Heart left ventricle (tissue), 16 donors: ENCODE data around the gene SGPL1. TPM values are rescaled to one million over a fixed set of nuclear protein-coding genes. Genes with fewer than 3 reads are reported as not detected.
"Not testable (repeated sequence)": the region's sequence is repeated elsewhere in the genome, so short reads cannot be mapped to it uniquely, and the experiment has no call there.

ENCODE experiments used
- ATAC-seq, 4 donors: fragments of 200-7000 bp; cut with Tn5 transposase; one replicate each; pipeline ENCODE4 v1.9.1; 2020 to 2022; ENCODE audit warnings: moderate library complexity in 4 of 4, mild to moderate bottlenecking in 3 of 4, moderate number of reproducible peaks in 1 of 4
- DNase-seq, 5 donors: peaks; one replicate each; pipeline ENCODE4 v3.0.0-alpha.2; 2020
- H3K27ac ChIP-seq, 12 donors: fragments of 200-600 bp; sonication (generic) in 4 of 12; one replicate each; pipeline versions ENCODE4 v1.5.0 to v1.8.0; 2016 to 2022; ENCODE audit warnings: mild to moderate bottlenecking in 2 of 12
- H3K27me3 ChIP-seq, 9 donors: fragments of 200-600 bp; sonication (generic) in 2 of 9; one replicate each; pipeline versions ENCODE4 v1.5.1 to v1.8.0; 2016 to 2022; ENCODE audit warnings: mild to moderate bottlenecking in 3 of 9
- H3K36me3 ChIP-seq, 9 donors: fragments of 200-600 bp; sonication (generic) in 2 of 9; one replicate each; pipeline versions ENCODE4 v1.5.0 to v1.8.0; 2018 to 2022; ENCODE audit warnings: mild to moderate bottlenecking in 2 of 9
- H3K4me1 ChIP-seq, 12 donors: fragments of 200-600 bp; sonication (generic) in 4 of 12; one replicate each; pipeline versions ENCODE4 v1.5.0 to v1.8.0; 2016 to 2022; ENCODE audit warnings: mild to moderate bottlenecking in 3 of 12
- H3K4me3 ChIP-seq, 12 donors: fragments of 200-600 bp; sonication (generic) in 4 of 12; one replicate each; pipeline versions ENCODE4 v1.5.0 to v1.8.0; 2017 to 2022; ENCODE audit warnings: mild to moderate bottlenecking in 9 of 12, moderate library complexity in 4 of 12
- H3K9me3 ChIP-seq, 12 donors: fragments of 200-600 bp; sonication (generic) in 4 of 12; one replicate each; pipeline versions ENCODE4 v1.5.0 to v1.8.0; 2016 to 2022; ENCODE audit warnings: mild to moderate bottlenecking in 1 of 12
- CTCF ChIP-seq, 12 donors: fragments of 200-600 bp; sonication (generic) in 4 of 12; IDR thresholded peaks; one replicate each; pipeline versions ENCODE4 v1.5.0 to v1.8.0; 2018 to 2022; ENCODE audit warnings: antibody characterized with exemption in 12 of 12, mild to moderate bottlenecking in 5 of 12
- POLR2A ChIP-seq, 2 donors: fragments of 450-650 bp; IDR thresholded peaks; one replicate each; pipeline ENCODE4 v1.6.1; 2017; ENCODE audit warnings: antibody characterized with exemption in 2 of 2, mild to moderate bottlenecking in 2 of 2, moderate library complexity in 2 of 2
- WGBS, 4 donors: extraction: QIAGEN DNeasy Blood & Tissue Kit in 2 of 4; methylation state at CpG; one replicate each; pipeline versions ENCODE4 v1.1.5 to v1.1.7; 2013 to 2018; 5-methylcytosine and 5-hydroxymethylcytosine counted together
- intact Hi-C, 10 donors: fragments of 100-400 bp; cut with DNase I; formaldehyde crosslinking; loops; one replicate each; pipeline versions ENCODE4 v1.11.1 to v1.14.2; 2022
- polyA plus RNA-seq, 2 donors: library from polyadenylated mRNA; stranded (reverse); fragments of 200-250 nt; gene quantifications; one replicate each; pipeline ENCODE4 v1.2.3, GENCODE V29; 2013
- total RNA-seq, 9 donors: library from RNA; depleted of rRNA in 2 of 9; stranded (reverse); fragments of >200 nt in 2 of 9; fragmentation: NEBNext Ultra II Directional in 3 of 9; extraction: Animal tissue kit (Norgen Biotek cat#: 25700) in 3 of 9; gene quantifications; one replicate each; pipeline versions ENCODE4 v1.1.0 to v1.2.4, GENCODE V29; 2016 to 2023
- donor health status: ischemic (EF 13 %, LVEDD 7.1; RV severe dilation, severe dysfunction).
- donor health status: healthy with polysubstance abuse.
- donor health status: DM: no; HTN: yes; CAD: no.
- donor health status: DM: no; HTN: no; CAD: no.
- donor health status: ischemic (EF 25% LVEDD 6.9; RV normal size, moderate dysfunction).
- donor health status: ischemic (EF 25% LVEDD 5.7; RV mildly dilated, moderate dysfunction).
- donor health status: healthy.
- donor health status: DM: yes; HTN: yes; CAD: no.
- donor health status: ischemic (EF 35%, LVEDD 5.7; RV mildly dilated, moderate dysfunction).
- donor health status: nonischemic (EF 11% LVEDD 7.7; RV severe dilation, severe dysfunction).
- donor health status: DM: yes; HTN: yes; CAD: no.
- donor health status: PGD.
- donor health status: ischemic (EF 29% LVEDD 5.4; RV normal size, mild dysfunction).
- donor health status: nonischemic (EF 23%, LVEDD 6.1; RV moderate dilation, normal function).

The SGPL1 gene
- total and polyA plus RNA-seq, 11 donors = 2.9 to 32.3 (median 11.4) TPM

DNA sequence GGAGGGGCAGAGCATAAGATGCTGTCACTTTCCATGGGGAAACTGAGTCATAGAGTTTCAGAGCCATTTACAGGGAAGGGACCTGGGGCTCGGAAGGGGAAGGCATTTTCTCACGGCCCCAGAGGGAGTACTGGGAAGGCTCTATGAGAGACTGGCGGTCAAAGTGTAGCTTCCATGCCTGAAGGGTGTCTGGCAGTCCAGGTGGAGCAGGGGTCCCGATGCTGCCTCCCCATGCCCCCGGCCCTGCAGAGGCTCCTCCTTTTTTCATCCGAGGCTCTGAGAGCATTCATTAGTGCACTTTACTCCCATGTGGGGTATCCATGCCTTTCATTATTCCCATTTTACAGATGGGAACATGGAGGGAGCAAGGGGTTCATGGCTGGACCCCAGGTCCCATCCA, 100.5 kb downstream of the SGPL1 start:
- Histone ChIP-seq H3K27ac (no peak overlapping the region), H3K4me3 (no peak overlapping the region), H3K9me3 (no peaks in the 10 kb centered on the region), H3K4me1 (no peaks in the 10 kb centered on the region), H3K27me3 (peaks cover 0 to 19% (median 0%) of the 10 kb centered on the region in 9 donors), H3K36me3 (no peaks in the 10 kb centered on the region)
- TF ChIP-seq CTCF (IDR thresholded peaks at IDR 0.05) (no peak), POLR2A (IDR thresholded peaks at IDR 0.05) (no peak)
- WGBS, 4 donors = 84 to 90% (median 88%) methylated on average over 4 to 6 of the region's 6 CpGs
- no peak for ATAC-seq
- intact Hi-C loops = no loop called here
- DNase-seq = peak in 1 of 5 donors; percentile 33

- TF ChIP-seq POLR2A (IDR thresholded peaks at IDR 0.05) (no peak), CTCF (IDR thresholded peaks at IDR 0.05) (no peak)
- Histone ChIP-seq H3K27me3 (peaks cover 0 to 19% (median 0%) of the 10 kb centered on the region in 9 donors), H3K9me3 (no peaks in the 10 kb centered on the region), H3K4me1 (no peaks in the 10 kb centered on the region), H3K4me3 (no peak overlapping the region), H3K27ac (no peak overlapping the region), H3K36me3 (no peaks in the 10 kb centered on the region)
- ATAC-seq (no peak), DNase-seq (no peak)
- intact Hi-C loops = no loop called here
- WGBS, 4 donors = 81 to 90% (median 83%) methylated on average over 5 of the region's 5 CpGs
These were observed 101.5 kb downstream of the SGPL1 start for GRCh38 chr10:70917226-70917625.

GRCh38 chr10:70917635-70918034, 101.9 kb downstream of the SGPL1 start:
- DNase-seq = peak in 2 of 5 donors; percentile 10 to 35
- no peaks in the 10 kb centered on the region for H3K4me1 ChIP-seq
- TF ChIP-seq POLR2A (IDR thresholded peaks at IDR 0.05) (no peak), CTCF (IDR thresholded peaks at IDR 0.05) (no peak)
- no peak overlapping the region for H3K27ac ChIP-seq
- no peaks in the 10 kb centered on the region for H3K36me3 ChIP-seq
- H3K4me3 ChIP-seq = no peak overlapping the region
- no peaks in the 10 kb centered on the region for H3K9me3 ChIP-seq
- 81 to 93% (median 83%) methylated on average over 6 to 10 of the region's 10 CpGs for WGBS, 4 donors
- H3K27me3 ChIP-seq = peaks cover 0 to 19% (median 2%) of the 10 kb centered on the region in 9 donors
- ATAC-seq = no peak
- intact Hi-C loops = no loop called here

DNA sequence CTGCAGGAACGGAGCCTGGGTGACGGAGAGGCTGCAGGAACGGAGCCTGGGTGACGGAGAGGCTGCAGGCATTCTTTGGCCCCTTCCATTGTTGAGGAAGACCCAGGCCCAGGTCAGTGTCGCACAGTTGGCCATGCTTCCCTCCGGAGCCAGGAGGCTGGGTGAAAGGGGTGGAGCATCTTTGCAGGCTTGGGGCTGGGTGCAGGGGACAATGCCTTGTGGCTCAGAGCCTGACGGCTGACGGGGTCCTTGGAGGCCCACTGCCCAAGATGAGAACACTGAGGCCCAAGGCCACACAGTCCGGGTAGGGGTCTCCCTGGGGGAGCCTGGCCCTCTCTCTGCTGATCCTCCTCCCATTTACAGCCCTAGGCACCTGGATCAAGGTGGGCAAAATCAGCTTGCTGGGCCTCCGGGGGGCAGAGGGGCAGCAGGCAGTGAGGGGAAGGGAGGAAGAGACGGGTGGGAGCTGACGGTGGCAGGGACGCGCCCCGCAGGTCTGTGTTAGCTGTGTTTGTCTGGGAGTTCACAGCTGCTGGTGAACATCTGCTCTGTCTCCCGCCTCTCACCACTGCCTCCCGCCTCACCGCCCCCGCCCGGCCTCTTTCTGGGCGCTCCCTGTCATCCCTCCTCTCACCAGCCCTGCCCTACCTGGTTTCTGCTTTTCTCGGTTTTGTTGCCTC, 103.2 kb downstream of the SGPL1 start:
- DNase-seq (peak in 2 of 5 donors; percentile 20 to 51), ATAC-seq (no peak)
- intact Hi-C loops = no loop called here
- Histone ChIP-seq H3K27ac (no peak overlapping the region), H3K4me3 (no peak overlapping the region), H3K27me3 (peaks cover 0 to 19% (median 2%) of the 10 kb centered on the region in 9 donors), H3K36me3 (no peaks in the 10 kb centered on the region), H3K4me1 (no peaks in the 10 kb centered on the region), H3K9me3 (no peaks in the 10 kb centered on the region)
- WGBS, 4 donors = 60 to 68% (median 67%) methylated on average over 13 to 22 of the region's 22 CpGs
- TF ChIP-seq POLR2A (IDR thresholded peaks at IDR 0.05) (no peak), CTCF (IDR thresholded peaks at IDR 0.05) (no peak)

DNA sequence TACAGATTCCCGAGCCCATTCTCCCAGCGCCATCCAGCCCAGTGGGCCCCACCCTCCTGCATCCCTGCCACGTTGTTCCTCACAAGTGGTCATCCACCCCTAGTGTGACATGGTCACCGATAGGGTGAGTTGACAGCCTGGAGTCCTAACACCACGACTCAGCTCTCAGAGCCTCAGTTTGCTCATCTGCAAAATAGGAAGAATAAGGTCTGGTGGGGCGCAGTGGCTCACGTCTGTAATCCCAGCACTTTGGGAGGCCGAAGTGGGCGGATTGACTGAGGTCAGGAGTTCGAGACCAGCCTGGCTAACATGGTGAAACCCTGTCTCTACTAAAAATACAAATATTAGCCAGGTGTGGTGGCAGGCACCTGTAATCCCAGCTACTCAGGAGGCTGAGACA, 104.2 kb downstream of the SGPL1 start:
- peak in 1 of 5 donors; percentile 32 for DNase-seq
- not testable (repeated sequence) for H3K36me3 ChIP-seq, H3K4me1 ChIP-seq, ATAC-seq, H3K27ac ChIP-seq, H3K9me3 ChIP-seq, H3K4me3 ChIP-seq
- WGBS, 4 donors = 85 to 88% (median 87%) methylated on average over 10 of the region's 10 CpGs
- intact Hi-C loops = loop anchor here in 4 of 10 donors (5.0 to 10.0 kb wide), 3 partner anchors 145 to 367 kb away; no protein-coding TSS in a partner anchor
- peaks cover 0 to 19% (median 2%) of the 10 kb centered on the region in 9 donors for H3K27me3 ChIP-seq
